Inflammatory macrophage (primary cell): ENCODE data around the gene PEX12.
A peak's percentile ranks its signal among the peaks of the same experiment; 100 is the strongest.
"Not testable (repeated sequence)": the region's sequence is repeated elsewhere in the genome, so short reads cannot be mapped to it uniquely, and the experiment has no call there.

Experiments
- DNase-seq, 2 donors: peaks; one replicate each; pipeline ENCODE4 v3.0.0-alpha.2; 2020 to 2022
- total RNA-seq, 18 experiments: gene quantifications; one replicate each; lab custom pipeline; 2026; ENCODE audit warnings: mixed read lengths in 6 of 18, inconsistent platforms in 2 of 18; lab: John Stamatoyannopoulos, UW

PEX12 gene
- total RNA-seq, result 0.89 to 6.5 (median 3.7) reads per million in 18 experiments

GRCh38 chr17:35578197-35578928 is at the start of gene PEX12:
Gene PEX12 (minus strand): TSS chr17:35578571. CDS start chr17:35578021, 550 bp downstream.
- peak; percentile 85 to 88 for DNase-seq

- no peak for DNase-seq
Measured at GRCh38 chr17:35627417-35627816, 49.0 kb upstream of the PEX12 start.

- DNase-seq, result no peak
Measured at GRCh38 chr17:35621768-35622167, 43.4 kb upstream of the PEX12 start.

GRCh38 chr17:35618628-35619027 is 40.3 kb upstream of the PEX12 start:
- no peak for DNase-seq

GRCh38 chr17:35617505-35617904 is 39.1 kb upstream of the PEX12 start:
- no peak for DNase-seq

GRCh38 chr17:35616536-35616935 is 38.2 kb upstream of the PEX12 start:
- DNase-seq, result no peak

GRCh38 chr17:35614810-35615209 is 36.4 kb upstream of the PEX12 start:
- DNase-seq, result no peak

- DNase-seq, result peak; percentile 40 to 48
Measured at GRCh38 chr17:35612924-35613521, 34.7 kb upstream of the PEX12 start.

- not testable (repeated sequence) for DNase-seq
Measured at GRCh38 chr17:35610746-35611145, 32.4 kb upstream of the PEX12 start.

- DNase-seq, result no peak
Measured at GRCh38 chr17:35609831-35610230, 31.5 kb upstream of the PEX12 start.

- DNase-seq, result no peak
Measured at GRCh38 chr17:35607239-35607847, 29.0 kb upstream of the PEX12 start.

- no peak for DNase-seq
Measured at GRCh38 chr17:35605678-35606077, 27.3 kb upstream of the PEX12 start.

- no peak for DNase-seq
Measured at GRCh38 chr17:35603674-35604073, 25.3 kb upstream of the PEX12 start.

- DNase-seq, result no peak
Measured at GRCh38 chr17:35597604-35598003, 19.2 kb upstream of the PEX12 start.

GRCh38 chr17:35596530-35597233 is 18.3 kb upstream of the PEX12 start:
- no peak for DNase-seq

GRCh38 chr17:35596072-35596471 is 17.7 kb upstream of the PEX12 start:
- DNase-seq, result no peak

- DNase-seq, result no peak
Measured at GRCh38 chr17:35588196-35588920, 10.0 kb upstream of the PEX12 start.

- DNase-seq, result peak; percentile 93 to 97
Measured at GRCh38 chr17:35587074-35587961, 8.9 kb upstream of the PEX12 start, which contains the start of gene AP2B1. Gene AP2B1 (plus strand): TSS chr17:35587322. CDS start chr17:35594031, 6,709 bp downstream.

- DNase-seq, result no peak
Measured at GRCh38 chr17:35586569-35587073, 8.2 kb upstream of the PEX12 start.

GRCh38 chr17:35584061-35584460 is 5.7 kb upstream of the PEX12 start:
- peak; percentile 44 to 57 for DNase-seq

- DNase-seq, result no peak
Measured at GRCh38 chr17:35578929-35579432, 610 bp upstream of the PEX12 start.
